Suprapubic skin (tissue), 3 donors: Measurements from ENCODE around the gene CES1.

Experiments
- EP300 ChIP-seq: sonication (generic); formaldehyde crosslinking; IDR thresholded peaks from one replicate; pipeline ENCODE4 v1.6.1; 2017; ENCODE audit warnings: antibody characterized with exemption
- TF ChIP-seq, protein P1 (sequence below), 2 donors: fragments of 200-600 bp in 1 of 2; fragments of 450-650 bp in 1 of 2; sonication (generic) in 1 of 2; IDR thresholded peaks; one replicate each; pipeline ENCODE4 v1.5.1; 2016 to 2019; ENCODE audit warnings: antibody characterized with exemption in 2 of 2, mild to moderate bottlenecking in 1 of 2, moderate library complexity in 1 of 2

DNA sequence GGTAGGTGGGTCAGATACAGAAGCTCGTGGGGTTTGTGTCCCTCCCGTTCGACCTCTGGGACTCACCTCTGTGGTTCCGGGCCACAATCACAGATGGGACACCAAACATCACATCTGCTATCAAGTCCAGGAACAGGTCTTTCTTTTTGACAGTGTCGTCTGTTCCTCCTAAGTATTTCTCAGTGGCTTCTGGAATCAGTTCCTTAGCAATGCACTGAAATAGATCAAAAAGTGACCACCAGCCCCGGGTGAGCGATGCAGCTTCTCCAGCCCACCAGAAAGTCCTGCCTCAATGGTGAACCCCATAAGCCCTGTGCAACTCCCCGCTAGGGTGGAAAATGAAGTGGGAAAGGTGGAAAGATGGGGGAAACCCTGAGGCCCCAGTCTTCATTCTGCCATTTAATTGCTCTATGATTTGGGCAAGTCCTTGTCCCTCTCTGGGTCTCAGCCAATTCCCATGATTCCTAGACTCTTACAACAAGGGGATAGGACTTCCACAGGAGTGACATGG lies 22.4 kb downstream of the CES1 start:
- TF ChIP-seq EP300: no peak
- TF ChIP-seq, protein P1, sequence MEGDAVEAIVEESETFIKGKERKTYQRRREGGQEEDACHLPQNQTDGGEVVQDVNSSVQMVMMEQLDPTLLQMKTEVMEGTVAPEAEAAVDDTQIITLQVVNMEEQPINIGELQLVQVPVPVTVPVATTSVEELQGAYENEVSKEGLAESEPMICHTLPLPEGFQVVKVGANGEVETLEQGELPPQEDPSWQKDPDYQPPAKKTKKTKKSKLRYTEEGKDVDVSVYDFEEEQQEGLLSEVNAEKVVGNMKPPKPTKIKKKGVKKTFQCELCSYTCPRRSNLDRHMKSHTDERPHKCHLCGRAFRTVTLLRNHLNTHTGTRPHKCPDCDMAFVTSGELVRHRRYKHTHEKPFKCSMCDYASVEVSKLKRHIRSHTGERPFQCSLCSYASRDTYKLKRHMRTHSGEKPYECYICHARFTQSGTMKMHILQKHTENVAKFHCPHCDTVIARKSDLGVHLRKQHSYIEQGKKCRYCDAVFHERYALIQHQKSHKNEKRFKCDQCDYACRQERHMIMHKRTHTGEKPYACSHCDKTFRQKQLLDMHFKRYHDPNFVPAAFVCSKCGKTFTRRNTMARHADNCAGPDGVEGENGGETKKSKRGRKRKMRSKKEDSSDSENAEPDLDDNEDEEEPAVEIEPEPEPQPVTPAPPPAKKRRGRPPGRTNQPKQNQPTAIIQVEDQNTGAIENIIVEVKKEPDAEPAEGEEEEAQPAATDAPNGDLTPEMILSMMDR (IDR thresholded peaks at IDR 0.05): no peak
